ENCODE results near the gene COL7A1. TPM values are rescaled to one million over a fixed set of nuclear protein-coding genes. Genes with fewer than 3 reads are reported as not detected.

COL7A1 gene
- total RNA-seq, result under 1 TPM; 0.73 to 0.94 TPM
- 1.3 to 3.2 reads per million in 2 donors for total RNA-seq

DNA sequence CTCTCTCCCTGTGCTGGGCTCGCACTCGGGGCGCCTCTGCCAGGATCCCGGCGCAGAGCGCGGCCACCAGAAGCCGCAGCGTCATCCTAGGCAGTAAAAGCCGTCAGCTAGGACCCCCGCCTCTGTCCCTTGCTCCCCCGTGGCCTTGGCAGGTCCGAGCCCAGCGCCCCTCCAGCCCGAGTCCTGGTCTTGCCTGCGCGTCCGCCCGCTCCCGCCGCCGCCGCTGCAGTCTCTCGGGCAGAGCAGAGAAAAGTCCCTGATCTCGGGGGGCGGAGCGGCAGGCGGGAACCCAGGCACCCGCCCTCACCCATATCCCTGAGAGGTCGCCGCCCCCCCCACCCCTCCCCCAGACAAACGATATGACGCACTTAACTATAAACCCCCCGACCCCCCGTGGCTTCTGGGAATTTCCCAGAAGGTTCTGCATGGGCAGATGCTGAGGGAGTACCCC is at the start of gene COL7A1:
COL7A1 (minus strand) TSS at position 255 of the 451 bp plus-strand sequence; CDS start at position 85, 170 bp downstream.
- DNase-seq (no peak), ATAC-seq (peak; percentile 44)
- Mint-ChIP-seq H3K27me3 (peaks cover 39% of the 10 kb centered on the region), H3K36me3 (ENCODE audit: low read depth) (peaks cover 4% of the 10 kb centered on the region), H3K4me3 (peak within 1 kb of the TSS; percentile 63), H3K4me1 (peaks cover 14% of the 10 kb centered on the region), H3K27ac (peak within 1 kb of the TSS; percentile 19)
- H3K9me3 ChIP-seq (ENCODE audit: control insufficient read depth, low read length, poor library complexity, severe bottlenecking), result no peaks in the 10 kb centered on the region

- Mint-ChIP-seq H3K27ac (no peak overlapping the region), H3K36me3 (ENCODE audit: low read depth) (peaks cover 5% of the 10 kb centered on the region)
- DNase-seq, result no peak
Measured at GRCh38 chr3:48642605-48643004, 47.5 kb upstream of the COL7A1 start.

GRCh38 chr3:48641396-48641795 is 46.3 kb upstream of the COL7A1 start:
- Mint-ChIP-seq H3K36me3 (ENCODE audit: low read depth) (peaks cover 5% of the 10 kb centered on the region), H3K4me3 (no peak overlapping the region), H3K27me3 (peaks cover 5% of the 10 kb centered on the region), H3K4me1 (peaks cover 2% of the 10 kb centered on the region), H3K27ac (no peak overlapping the region)
- DNase-seq, result no peak
- no peaks in the 10 kb centered on the region for H3K9me3 ChIP-seq (ENCODE audit: control insufficient read depth, low read length, poor library complexity, severe bottlenecking)
- no peak for ATAC-seq

More at GRCh38 chr3:48642605-48643004, 47.5 kb upstream of the COL7A1 start:
- no peak for ATAC-seq
- Mint-ChIP-seq H3K4me3 (no peak overlapping the region), H3K4me1 (peaks cover 2% of the 10 kb centered on the region), H3K27me3 (peaks cover 5% of the 10 kb centered on the region)
- no peaks in the 10 kb centered on the region for H3K9me3 ChIP-seq (ENCODE audit: control insufficient read depth, low read length, poor library complexity, severe bottlenecking)

- Mint-ChIP-seq H3K27me3 (peaks cover 5% of the 10 kb centered on the region), H3K4me3 (no peak overlapping the region), H3K27ac (no peak overlapping the region), H3K4me1 (peaks cover 3% of the 10 kb centered on the region), H3K36me3 (ENCODE audit: low read depth) (peaks cover 5% of the 10 kb centered on the region)
- ATAC-seq, result no peak
- DNase-seq, result no peak
- no peaks in the 10 kb centered on the region for H3K9me3 ChIP-seq (ENCODE audit: control insufficient read depth, low read length, poor library complexity, severe bottlenecking)
Measured at GRCh38 chr3:48639944-48640606, 44.9 kb upstream of the COL7A1 start.

DNA sequence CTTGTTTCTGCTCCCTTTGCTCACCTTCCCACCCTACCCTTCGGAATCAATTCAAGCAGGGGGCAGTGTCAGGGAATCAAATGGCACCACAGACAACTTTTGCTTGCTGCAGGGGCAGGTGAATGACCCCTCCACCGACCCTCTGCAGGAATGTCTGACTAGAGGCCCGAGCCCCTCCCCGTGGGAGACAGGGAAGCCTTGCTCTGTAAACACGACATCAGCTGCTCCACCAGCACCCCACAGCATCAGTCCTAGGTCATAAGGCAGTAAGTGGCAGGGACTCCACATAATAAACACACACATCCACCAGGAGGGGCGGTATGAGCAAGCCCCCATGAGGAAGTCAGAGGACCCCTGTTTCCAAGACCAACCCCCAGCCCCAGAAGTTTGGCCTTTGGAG is 42.2 kb upstream of the COL7A1 start:
- Mint-ChIP-seq H3K27ac (peak overlapping the region; percentile 80), H3K4me3 (peak overlapping the region; percentile 33), H3K36me3 (ENCODE audit: low read depth) (no peaks in the 10 kb centered on the region), H3K4me1 (peaks cover 12% of the 10 kb centered on the region), H3K27me3 (peaks cover 5% of the 10 kb centered on the region)
- H3K9me3 ChIP-seq (ENCODE audit: control insufficient read depth, low read length, poor library complexity, severe bottlenecking), result no peaks in the 10 kb centered on the region
- DNase-seq (no peak), ATAC-seq (no peak)

DNA sequence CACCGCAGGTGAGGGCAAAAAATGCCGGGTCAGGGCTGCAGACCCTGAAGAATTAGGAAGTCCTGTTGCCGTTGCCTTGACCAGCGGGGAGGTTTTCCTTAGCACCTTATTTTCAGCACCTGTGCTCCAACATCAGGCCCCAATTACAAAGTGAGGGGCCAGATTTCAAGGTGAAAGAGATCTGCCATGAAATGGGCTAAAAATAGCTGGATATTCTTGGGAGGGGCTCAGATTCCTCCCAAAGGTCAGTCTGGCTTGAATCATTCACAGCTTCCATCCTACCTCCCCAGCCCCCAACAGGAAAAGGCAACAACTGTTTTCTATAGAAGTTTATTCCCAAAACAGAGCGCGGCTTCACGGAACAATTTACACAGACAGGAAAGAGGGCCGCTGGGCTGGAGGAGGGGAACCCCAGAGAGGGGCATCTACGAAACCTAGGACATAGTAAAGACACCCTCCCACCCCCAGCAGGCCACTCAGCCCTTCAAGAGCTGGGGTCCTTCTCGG is 41.1 kb upstream of the COL7A1 start:
- DNase-seq (no peak), ATAC-seq (no peak)
- peak overlapping the region; percentile 90 for H3K4me3 Mint-ChIP-seq
- H3K36me3 Mint-ChIP-seq (ENCODE audit: low read depth), result no peaks in the 10 kb centered on the region
- peaks cover 12% of the 10 kb centered on the region for H3K4me1 Mint-ChIP-seq
- H3K27me3 Mint-ChIP-seq, result peaks cover 5% of the 10 kb centered on the region
- H3K9me3 ChIP-seq (ENCODE audit: control insufficient read depth, low read length, poor library complexity, severe bottlenecking), result no peaks in the 10 kb centered on the region
- H3K27ac Mint-ChIP-seq, result peak overlapping the region; percentile 80

DNA sequence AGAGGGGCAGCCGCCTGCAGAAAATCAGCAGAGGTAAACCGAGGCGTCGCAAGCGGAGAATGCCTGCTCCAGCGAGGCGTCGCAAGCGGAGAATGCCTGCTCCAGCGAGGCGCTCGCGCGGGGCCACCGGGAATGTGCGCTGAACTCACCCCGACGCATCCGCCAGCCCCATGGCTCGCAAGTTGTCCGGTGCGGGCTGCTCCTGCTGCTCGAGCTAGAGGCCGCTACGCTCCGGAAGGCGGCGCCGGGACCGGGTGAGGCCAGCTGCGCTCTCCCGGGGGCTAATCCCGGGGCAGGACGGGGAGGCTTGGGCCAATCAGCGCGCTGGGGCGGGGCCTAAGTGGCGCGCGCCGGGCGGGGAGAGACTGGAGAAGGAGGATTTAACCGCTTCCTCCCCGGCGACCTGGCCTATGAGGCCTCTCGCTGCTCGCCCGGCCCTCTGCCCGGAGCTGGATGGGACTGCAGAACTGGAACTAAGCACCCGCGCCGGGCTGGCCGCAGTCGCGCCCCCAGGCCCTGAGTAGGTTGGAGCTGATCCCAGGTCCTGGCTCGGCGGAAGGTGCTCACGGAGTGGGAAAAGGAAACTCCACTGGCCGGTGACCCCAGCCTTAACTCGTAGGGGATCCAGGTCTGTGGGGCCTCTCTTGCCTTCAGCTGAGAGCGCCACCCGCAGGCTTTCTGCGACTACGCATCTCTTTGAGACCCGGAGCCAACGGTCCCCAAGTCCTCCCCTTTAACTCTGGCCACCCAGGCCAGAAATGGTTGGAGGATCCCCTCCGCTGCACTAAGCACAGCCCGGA is 40.3 kb upstream of the COL7A1 start, which contains the start of gene SLC26A6:
SLC26A6 (minus strand) TSS at position 240 of the 800 bp plus-strand sequence; CDS start at position 172, 68 bp downstream.
- peak; percentile 99 for ATAC-seq
- Mint-ChIP-seq H3K27me3 (peaks cover 5% of the 10 kb centered on the region), H3K27ac (peak within 1 kb of the TSS; percentile 27), H3K4me1 (peaks cover 12% of the 10 kb centered on the region), H3K4me3 (peak within 1 kb of the TSS; percentile 90), H3K36me3 (ENCODE audit: low read depth) (no peaks in the 10 kb centered on the region)
- peak; percentile 83 to 91 (median 89) for DNase-seq
- no peaks in the 10 kb centered on the region for H3K9me3 ChIP-seq (ENCODE audit: control insufficient read depth, low read length, poor library complexity, severe bottlenecking)

DNA sequence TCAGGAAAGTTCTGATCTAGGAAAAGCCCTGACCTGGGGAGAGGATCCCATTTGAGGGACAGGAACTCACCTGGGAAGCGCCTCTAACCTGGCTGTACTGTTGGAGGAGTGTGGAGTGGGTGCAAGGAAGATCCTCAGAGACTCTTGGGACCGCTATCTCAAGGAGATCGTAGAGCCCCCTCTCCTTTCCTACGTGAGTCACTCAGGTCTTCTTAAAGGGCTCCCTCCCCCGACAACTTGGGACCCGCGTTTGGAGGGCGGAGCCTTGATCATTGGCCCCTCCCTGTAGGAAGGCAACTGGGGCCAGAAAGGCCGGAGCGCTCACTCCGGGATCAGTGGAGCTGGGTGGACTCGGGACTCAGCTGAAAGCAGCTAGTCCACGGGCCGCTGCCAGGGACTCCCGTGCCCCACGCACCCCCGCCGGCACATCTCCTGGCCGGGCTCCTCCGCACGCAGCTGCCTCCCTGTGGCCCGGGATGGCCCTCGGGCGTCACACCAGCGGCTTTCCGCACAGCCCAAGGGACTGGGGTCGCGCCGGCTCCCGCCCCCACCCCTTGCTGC is 39.6 kb upstream of the COL7A1 start:
- ATAC-seq (peak; percentile 32), DNase-seq (peak in 2 of 3 donors; percentile 31 to 40)
- Mint-ChIP-seq H3K4me1 (peaks cover 12% of the 10 kb centered on the region), H3K27me3 (peaks cover 5% of the 10 kb centered on the region), H3K4me3 (peak overlapping the region; percentile 90), H3K36me3 (ENCODE audit: low read depth) (no peaks in the 10 kb centered on the region), H3K27ac (peak overlapping the region; percentile 27)
- H3K9me3 ChIP-seq (ENCODE audit: control insufficient read depth, low read length, poor library complexity, severe bottlenecking), result no peaks in the 10 kb centered on the region

DNA sequence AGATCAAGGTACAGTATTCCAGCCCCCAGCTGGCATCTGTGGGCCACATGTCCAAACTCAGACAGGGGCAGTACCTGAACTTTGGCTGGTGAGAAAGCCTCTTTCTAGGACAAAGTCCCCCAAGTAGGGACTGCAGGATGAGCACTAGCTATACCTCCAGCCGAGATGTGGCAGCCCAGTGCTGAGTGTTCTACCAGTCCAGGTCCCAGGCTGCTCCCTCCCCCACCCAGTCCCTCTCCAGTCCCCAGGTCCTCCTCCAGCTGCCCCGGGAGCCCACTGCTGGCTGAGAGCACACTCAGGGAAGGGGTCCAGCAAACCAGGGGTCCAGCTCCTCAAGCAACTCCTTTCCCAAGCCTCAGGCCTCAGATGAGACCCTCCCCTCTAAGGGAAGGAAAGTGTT is 38.6 kb upstream of the COL7A1 start:
- no peaks in the 10 kb centered on the region for H3K9me3 ChIP-seq (ENCODE audit: control insufficient read depth, low read length, poor library complexity, severe bottlenecking)
- peak overlapping the region; percentile 90 for H3K4me3 Mint-ChIP-seq
- H3K36me3 Mint-ChIP-seq (ENCODE audit: low read depth), result no peaks in the 10 kb centered on the region
- H3K27me3 Mint-ChIP-seq, result no peaks in the 10 kb centered on the region
- DNase-seq, result no peak
- ATAC-seq, result no peak
- peaks cover 12% of the 10 kb centered on the region for H3K4me1 Mint-ChIP-seq
- no peak overlapping the region for H3K27ac Mint-ChIP-seq

DNA sequence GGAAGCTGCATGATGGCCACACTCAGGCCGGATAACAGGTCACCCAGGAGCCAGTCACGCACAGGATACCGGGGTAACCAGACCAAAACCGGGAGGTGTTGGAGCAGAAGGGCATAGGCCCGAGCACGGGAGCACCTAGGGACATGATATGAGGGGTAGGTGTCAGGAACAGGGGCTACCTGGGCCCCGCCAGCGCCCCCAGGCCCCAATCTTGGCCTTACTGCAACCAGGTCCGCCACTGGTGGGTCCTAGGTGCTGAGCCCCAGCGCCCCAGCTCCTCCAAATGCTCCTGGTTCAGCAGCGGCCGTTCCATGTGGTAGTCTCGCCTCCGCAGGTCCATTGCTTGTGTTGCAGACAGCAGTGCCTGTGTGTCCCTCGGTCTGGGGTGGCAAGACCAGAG is 38.1 kb upstream of the COL7A1 start:
- Mint-ChIP-seq H3K4me3 (no peak overlapping the region), H3K27ac (no peak overlapping the region), H3K27me3 (no peaks in the 10 kb centered on the region), H3K36me3 (ENCODE audit: low read depth) (no peaks in the 10 kb centered on the region), H3K4me1 (peaks cover 12% of the 10 kb centered on the region)
- DNase-seq (no peak), ATAC-seq (no peak)
- no peaks in the 10 kb centered on the region for H3K9me3 ChIP-seq (ENCODE audit: control insufficient read depth, low read length, poor library complexity, severe bottlenecking)

- H3K4me3 Mint-ChIP-seq, result no peak overlapping the region
- no peak overlapping the region for H3K27ac Mint-ChIP-seq
- H3K36me3 Mint-ChIP-seq (ENCODE audit: low read depth), result no peaks in the 10 kb centered on the region
Measured at GRCh38 chr3:48631516-48632448, 36.7 kb upstream of the COL7A1 start.

GRCh38 chr3:48630833-48631232 is 35.7 kb upstream of the COL7A1 start:
- no peaks in the 10 kb centered on the region for H3K36me3 Mint-ChIP-seq (ENCODE audit: low read depth)
- no peak overlapping the region for H3K4me3 Mint-ChIP-seq
- peaks cover 10% of the 10 kb centered on the region for H3K4me1 Mint-ChIP-seq
- H3K27ac Mint-ChIP-seq, result no peak overlapping the region
- no peaks in the 10 kb centered on the region for H3K9me3 ChIP-seq (ENCODE audit: control insufficient read depth, low read length, poor library complexity, severe bottlenecking)
- DNase-seq (no peak), ATAC-seq (no peak)
- H3K27me3 Mint-ChIP-seq, result no peaks in the 10 kb centered on the region

More at GRCh38 chr3:48631516-48632448, 36.7 kb upstream of the COL7A1 start:
- DNase-seq, result no peak
- H3K9me3 ChIP-seq (ENCODE audit: control insufficient read depth, low read length, poor library complexity, severe bottlenecking), result no peaks in the 10 kb centered on the region
- Mint-ChIP-seq H3K27me3 (no peaks in the 10 kb centered on the region), H3K4me1 (peaks cover 12% of the 10 kb centered on the region)
- no peak for ATAC-seq

All from T-helper 17 cell (primary cell).